ENCODE data around the gene CGNL1.

The CGNL1 gene

DNA sequence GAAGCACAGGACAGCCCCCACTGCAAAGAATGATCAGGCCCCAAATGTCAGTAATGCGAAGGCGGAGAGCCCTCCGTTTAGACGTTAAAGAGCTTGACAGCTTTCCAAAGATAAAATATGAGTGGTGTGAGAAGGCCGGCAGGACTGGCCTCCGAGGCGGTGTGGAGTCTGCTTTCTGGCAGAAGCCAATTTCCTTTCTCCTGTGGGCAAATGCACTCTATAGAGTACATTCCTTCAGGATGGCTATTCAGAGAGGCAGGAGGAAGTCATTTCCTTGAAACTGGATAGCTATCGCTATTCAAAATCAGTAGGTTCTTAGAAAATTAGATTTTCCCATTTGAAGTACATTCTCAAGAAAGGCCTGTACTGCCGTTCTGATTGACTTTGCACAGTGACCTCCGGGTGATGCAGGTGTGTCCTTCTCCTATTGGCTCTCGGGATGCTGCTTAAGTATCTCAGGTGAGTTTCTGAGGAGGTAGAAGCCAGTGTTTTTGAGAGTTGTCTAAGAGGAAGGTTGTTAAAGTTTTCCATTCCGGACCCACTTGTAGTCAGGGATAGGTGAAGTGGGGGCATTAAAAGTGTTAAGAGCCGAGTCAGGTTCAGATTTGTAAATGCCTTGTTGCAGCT lies 142.6 kb downstream of the CGNL1 start:
- DNase-seq (ENCODE audit: low read depth) = no peak
- TF ChIP-seq, protein P1, sequence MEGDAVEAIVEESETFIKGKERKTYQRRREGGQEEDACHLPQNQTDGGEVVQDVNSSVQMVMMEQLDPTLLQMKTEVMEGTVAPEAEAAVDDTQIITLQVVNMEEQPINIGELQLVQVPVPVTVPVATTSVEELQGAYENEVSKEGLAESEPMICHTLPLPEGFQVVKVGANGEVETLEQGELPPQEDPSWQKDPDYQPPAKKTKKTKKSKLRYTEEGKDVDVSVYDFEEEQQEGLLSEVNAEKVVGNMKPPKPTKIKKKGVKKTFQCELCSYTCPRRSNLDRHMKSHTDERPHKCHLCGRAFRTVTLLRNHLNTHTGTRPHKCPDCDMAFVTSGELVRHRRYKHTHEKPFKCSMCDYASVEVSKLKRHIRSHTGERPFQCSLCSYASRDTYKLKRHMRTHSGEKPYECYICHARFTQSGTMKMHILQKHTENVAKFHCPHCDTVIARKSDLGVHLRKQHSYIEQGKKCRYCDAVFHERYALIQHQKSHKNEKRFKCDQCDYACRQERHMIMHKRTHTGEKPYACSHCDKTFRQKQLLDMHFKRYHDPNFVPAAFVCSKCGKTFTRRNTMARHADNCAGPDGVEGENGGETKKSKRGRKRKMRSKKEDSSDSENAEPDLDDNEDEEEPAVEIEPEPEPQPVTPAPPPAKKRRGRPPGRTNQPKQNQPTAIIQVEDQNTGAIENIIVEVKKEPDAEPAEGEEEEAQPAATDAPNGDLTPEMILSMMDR (IDR thresholded peaks at IDR 0.05; ENCODE audit: insufficient read depth, low read depth, low read length, missing control alignments) = no peak
- no peak overlapping the region for H3K4me3 ChIP-seq (ENCODE audit: low read length)

DNA sequence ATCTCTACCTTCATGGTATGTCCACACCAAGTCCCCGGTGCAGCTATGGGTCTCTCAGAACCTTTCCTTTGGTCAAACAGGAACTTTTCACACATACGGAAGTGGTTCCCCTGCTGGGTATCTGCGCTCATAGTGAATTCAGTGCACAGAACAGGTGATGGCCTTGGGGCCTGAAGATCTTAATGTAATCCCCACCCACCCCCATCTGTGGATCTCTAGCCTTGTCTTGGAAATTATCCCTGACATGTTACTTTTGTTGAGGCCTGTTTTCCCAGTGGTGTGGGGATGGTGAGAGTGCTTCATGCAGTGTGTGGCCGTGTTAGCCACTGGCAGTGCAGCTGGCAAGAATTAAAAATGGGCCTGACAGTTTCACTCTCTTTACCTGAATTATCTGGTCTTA lies 143.5 kb downstream of the CGNL1 start:
- TF ChIP-seq, protein P1 (IDR thresholded peaks at IDR 0.05; ENCODE audit: insufficient read depth, low read depth, low read length, missing control alignments) = no peak
- DNase-seq (ENCODE audit: low read depth) = no peak
- H3K4me3 ChIP-seq (ENCODE audit: low read length) = no peak overlapping the region

DNA sequence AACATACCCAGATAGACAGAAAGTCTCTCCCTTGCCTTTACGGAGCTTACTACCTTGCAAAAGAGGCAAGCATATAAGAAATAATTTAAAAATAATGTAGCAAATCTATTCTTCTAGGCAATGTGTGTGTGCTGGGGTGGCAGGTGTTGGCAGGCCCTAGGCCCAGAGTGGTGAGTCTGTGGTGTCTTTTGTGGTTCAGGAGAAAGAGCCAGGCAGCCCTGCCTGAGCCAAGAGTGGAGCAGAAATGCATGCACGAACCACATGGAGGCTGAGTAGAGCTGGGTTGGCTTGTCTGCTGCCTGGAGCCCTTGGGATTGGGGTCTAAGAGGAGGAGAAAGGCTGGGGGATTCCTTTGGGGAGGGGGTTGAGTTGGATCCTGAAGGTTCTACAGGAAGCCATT lies 145.2 kb downstream of the CGNL1 start:
- TF ChIP-seq, protein P1 (IDR thresholded peaks at IDR 0.05; ENCODE audit: insufficient read depth, low read depth, low read length, missing control alignments) = no peak
- H3K4me3 ChIP-seq (ENCODE audit: low read length) = no peak overlapping the region

DNA sequence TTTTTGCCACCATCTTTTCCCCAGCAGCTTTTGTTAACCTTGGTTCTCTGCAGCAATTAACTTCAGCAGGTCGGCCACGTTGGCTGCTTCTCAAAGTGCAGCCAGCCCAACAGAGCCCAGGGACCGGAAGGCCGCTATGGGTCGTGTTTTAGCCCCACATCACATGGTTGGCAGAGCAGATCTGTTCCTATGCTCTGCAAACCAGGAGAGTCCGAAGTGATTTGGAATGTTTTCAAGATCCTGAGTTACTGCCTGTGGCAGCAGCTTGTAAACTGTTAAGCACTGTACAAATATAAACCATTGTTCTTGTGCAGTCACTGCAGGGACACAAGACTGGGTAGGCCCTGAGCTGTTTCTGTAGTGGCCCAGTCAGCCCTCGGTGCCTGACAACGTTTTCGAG lies 145.8 kb downstream of the CGNL1 start:
- TF ChIP-seq, protein P1 (IDR thresholded peaks at IDR 0.05; ENCODE audit: insufficient read depth, low read depth, low read length, missing control alignments) = no peak
- H3K4me3 ChIP-seq (ENCODE audit: low read length) = no peak overlapping the region

More for the DNA sequence above, 145.2 kb downstream of the CGNL1 start:
- DNase-seq (ENCODE audit: low read depth) = no peak

DNA sequence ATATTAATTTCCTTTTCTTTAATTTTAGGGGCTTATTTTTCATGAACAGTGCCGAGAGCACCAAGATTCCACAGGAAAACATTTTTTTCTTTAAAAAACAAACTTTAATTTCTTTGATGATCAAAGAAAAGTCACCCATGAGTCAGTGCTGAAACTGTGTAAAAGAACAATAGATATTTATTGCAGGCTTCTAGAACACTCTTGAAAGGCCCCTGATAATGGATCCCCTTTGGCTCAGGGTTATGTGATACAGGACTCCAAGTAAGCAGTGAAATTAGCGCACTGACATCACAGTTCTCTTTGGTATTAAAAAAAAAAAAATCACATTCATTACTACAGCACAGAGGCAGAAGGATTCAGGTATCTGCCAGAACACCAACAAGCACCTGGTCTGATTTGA lies 149.3 kb downstream of the CGNL1 start:
- no peak for DNase-seq (ENCODE audit: low read depth)
- H3K4me3 ChIP-seq (ENCODE audit: low read length) = no peak overlapping the region
- TF ChIP-seq, protein P1 (IDR thresholded peaks at IDR 0.05; ENCODE audit: insufficient read depth, low read depth, low read length, missing control alignments) = no peak

More for the DNA sequence above, 145.8 kb downstream of the CGNL1 start:
- DNase-seq (ENCODE audit: low read depth) = no peak

DNA sequence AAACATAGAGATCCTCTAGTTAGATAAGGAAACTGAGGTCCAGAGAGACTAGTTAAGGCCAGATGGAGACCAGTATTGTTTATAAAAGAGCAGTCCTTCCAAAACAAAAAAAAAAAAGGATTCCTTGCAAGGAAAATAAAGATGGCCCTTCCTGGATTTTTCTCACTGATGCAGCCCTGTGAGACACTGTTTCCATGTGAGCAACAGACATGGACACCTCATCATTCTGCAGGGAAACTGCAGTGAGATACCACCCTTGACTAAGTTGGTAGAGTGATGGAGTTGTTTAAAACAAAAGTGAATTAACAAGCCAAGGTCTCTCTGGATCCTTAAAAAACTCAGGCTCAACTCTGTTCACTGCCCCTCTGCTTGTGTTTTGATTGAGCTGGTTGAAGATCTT lies 149.8 kb downstream of the CGNL1 start:
- H3K4me3 ChIP-seq (ENCODE audit: low read length) = no peak overlapping the region
- no peak for DNase-seq (ENCODE audit: low read depth)
- TF ChIP-seq, protein P1 (IDR thresholded peaks at IDR 0.05; ENCODE audit: insufficient read depth, low read depth, low read length, missing control alignments) = no peak

DNA sequence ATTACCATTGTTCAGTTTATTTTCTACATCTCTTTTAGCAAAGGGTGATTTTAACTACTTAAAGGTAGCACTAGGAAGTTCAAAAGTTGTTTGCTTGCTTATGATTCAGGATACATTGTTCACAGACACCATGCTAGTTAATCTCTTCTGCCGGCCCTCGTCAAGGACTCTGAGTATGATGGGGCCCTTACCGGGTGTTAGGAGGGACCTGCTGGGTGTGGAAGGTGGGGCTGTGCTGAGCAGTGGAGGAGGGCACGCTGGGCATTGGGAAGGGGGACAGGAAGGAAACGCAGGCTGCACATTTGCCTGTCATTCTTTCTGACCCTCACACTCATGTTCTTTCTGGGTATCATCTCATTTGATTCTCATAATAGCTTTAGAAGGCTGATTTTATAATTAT lies 150.3 kb downstream of the CGNL1 start:
- TF ChIP-seq, protein P1 (IDR thresholded peaks at IDR 0.05; ENCODE audit: insufficient read depth, low read depth, low read length, missing control alignments) = no peak
- no peak overlapping the region for H3K4me3 ChIP-seq (ENCODE audit: low read length)
- no peak for DNase-seq (ENCODE audit: low read depth)
